GM12801 (cell line): ENCODE data around the gene COL1A2.

ENCODE experiments used
- CTCF ChIP-seq: IDR thresholded peaks from one replicate; pipeline ENCODE4 v1.5.1; 2011; ENCODE audit warnings: control low read depth; ENCODE audit not compliant: insufficient read length; ENCODE audit errors: extremely low read depth

The COL1A2 gene

DNA sequence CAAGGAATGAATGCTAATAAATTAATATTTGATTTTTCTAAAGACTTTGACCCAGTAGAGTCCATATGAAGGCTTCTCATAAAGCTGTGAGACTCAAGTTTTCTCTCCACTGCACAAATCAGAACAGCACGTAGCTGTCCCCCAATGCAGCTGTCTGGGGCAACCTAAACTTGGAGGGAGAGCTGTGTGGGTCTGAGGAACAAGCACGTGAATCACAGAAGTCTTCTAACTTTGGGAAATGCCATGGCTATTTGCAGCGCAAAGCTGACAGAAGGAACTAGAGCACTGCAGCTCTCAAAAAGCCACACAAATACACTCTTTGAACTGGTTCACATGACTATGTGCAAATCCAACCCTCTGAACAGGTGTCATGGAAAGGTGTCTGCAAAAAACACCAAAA, 47.9 kb downstream of the COL1A2 start:
- TF ChIP-seq CTCF, result no peak

DNA sequence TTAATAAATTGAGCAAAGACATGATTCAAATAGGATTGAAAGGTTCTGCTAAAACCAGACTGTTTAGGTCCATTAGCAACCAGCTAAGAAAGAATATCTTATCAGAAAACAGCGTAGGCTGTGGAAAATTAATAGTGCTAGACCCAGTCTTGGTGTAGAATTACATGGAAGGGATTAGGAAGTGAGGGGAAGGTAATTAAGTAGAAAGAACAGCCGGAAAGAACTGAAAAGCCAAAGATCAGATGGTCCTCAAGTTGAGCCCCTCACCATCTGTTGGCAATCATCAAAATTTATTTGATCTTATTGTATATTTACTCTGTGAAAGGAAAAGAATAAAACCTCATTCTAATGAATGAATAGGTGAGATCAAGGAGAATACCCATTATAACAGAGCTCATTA, 50.1 kb downstream of the COL1A2 start:
- TF ChIP-seq CTCF, result no peak

GRCh38 chr7:94445696-94446194, 51.0 kb downstream of the COL1A2 start:
- no peak for TF ChIP-seq CTCF

- TF ChIP-seq CTCF, result no peak
Measured at GRCh38 chr7:94446308-94446707, 51.6 kb downstream of the COL1A2 start.

DNA sequence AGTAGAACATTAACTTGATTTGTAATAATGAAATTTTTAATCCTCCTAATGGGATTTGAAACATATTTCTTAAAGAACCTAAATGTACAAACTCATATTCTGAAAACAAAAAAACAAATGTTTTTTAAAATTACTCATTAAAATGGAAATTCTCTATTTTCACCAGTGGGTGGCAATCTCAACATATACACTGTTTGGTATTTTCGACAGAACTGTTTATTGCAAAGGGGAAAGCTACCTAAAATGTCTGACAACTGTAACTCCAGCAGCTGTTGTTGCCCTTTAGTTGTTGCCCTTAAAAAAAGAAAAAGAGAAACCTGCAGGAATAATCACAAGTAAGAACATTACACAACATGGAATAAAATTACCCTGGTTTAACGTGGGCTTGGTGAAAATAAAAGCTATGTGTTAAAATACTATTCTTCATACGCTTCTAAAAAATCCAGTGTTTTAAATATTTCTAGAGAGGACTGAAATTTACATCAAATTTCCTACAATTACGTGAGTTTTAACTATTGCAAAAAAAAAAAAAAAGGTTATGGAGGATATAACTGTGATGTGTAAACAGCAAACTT, 54.5 kb downstream of the COL1A2 start:
- TF ChIP-seq CTCF, result no peak

DNA sequence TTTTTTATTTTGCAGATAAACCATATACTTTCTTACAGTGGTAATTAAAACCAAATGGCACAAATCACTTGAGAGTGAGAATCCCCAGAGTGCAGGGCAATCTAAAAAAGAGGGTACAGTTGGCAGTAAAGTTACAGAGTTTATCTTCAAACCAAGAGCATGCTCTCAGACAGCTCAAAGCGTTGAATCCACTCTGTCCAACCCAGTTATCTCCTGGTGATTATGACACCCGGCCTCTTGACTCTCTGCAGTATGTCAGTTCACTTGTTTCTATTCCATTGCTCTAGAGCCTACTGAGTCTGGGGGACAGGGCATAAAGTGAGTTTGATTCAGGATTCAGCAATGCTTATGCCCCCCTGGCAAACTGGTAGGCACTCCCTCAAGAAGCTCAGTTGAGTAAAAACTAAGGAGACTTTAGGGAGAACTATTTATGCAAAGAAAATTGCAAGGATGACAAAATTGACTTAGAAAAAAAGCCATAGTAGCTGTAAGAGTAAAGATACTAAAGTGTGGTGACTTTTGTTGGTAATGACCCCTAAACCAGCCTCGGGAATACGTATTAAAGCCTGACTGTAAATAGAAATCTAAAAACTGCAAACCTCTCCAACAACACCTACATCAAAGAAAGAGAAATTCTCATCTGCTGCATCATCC, 55.5 kb downstream of the COL1A2 start:
- TF ChIP-seq CTCF, result no peak

GRCh38 chr7:94451187-94451586, 56.5 kb downstream of the COL1A2 start:
- TF ChIP-seq CTCF, result no peak
